Fibroblast of pulmonary artery (primary cell): Measurements from ENCODE around the gene ZNF692.
A peak's percentile ranks its signal among the peaks of the same experiment; 100 is the strongest.

ENCODE experiments used
- DNase-seq: peaks from one replicate; pipeline ENCODE4 v3.0.0-alpha.2; 2010; ENCODE audit warnings: low read depth
- H3K4me3 ChIP-seq: replicated peaks from 2 replicates; pipeline ENCODE4 v1.5.1; 2011; ENCODE audit warnings: low read depth, mild to moderate bottlenecking, control low read depth, low read length, moderate library complexity
- TF ChIP-seq, protein P1 (sequence below): IDR thresholded peaks from 2 replicates; pipeline ENCODE4 v1.5.1; 2011; ENCODE audit warnings: mild to moderate bottlenecking, control low read depth, low read length, inconsistent platforms; ENCODE audit errors: missing control alignments

ZNF692 gene

DNA sequence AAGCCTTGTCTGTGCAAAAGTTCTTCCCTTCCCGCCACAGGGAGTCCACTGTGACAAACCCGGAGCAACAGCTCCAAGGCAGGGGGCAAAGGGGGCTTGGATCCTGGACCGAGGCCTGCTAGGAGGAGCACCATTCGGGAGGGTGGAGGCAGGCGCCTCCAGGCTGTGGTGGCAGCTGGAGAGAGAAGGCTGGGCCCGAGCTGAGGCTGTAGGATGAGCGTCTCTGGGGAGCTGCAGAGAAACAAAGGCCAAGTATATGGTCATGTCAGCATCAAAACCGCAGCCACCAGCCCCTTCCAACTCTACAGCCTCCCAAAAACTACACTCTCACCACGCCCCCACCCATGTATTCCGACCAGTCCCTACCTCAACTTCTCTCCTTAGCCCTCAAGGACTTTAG, 33.7 kb downstream of the ZNF692 start:
- no peak for DNase-seq
- TF ChIP-seq, protein P1, sequence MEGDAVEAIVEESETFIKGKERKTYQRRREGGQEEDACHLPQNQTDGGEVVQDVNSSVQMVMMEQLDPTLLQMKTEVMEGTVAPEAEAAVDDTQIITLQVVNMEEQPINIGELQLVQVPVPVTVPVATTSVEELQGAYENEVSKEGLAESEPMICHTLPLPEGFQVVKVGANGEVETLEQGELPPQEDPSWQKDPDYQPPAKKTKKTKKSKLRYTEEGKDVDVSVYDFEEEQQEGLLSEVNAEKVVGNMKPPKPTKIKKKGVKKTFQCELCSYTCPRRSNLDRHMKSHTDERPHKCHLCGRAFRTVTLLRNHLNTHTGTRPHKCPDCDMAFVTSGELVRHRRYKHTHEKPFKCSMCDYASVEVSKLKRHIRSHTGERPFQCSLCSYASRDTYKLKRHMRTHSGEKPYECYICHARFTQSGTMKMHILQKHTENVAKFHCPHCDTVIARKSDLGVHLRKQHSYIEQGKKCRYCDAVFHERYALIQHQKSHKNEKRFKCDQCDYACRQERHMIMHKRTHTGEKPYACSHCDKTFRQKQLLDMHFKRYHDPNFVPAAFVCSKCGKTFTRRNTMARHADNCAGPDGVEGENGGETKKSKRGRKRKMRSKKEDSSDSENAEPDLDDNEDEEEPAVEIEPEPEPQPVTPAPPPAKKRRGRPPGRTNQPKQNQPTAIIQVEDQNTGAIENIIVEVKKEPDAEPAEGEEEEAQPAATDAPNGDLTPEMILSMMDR: no peak
- H3K4me3 ChIP-seq: peak overlapping the region; percentile 99

DNA sequence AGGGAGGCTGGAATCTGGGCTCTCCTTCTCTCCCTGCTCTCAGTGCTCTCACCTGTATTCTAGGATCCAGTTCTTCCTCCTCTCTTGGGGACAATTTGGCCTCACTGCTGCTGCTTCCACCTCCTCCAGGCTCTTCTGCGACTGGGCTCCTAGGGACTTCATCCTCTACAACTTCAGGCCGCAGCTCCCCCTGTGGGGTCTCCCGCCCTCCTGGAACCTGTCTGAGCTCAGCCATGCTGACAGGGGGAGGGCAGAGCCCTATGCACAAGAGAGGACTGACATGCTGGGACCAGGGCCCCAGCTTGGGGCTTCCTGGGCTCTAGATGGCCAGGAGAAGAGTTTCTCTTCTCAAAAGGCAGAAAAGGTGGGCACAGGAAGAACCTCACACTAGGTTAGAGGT, 34.2 kb downstream of the ZNF692 start:
- TF ChIP-seq, protein P1: no peak
- no peak for DNase-seq
- H3K4me3 ChIP-seq: peak overlapping the region; percentile 99

- TF ChIP-seq, protein P1: no peak
- peak overlapping the region; percentile 99 for H3K4me3 ChIP-seq
- no peak for DNase-seq
Measured at GRCh38 chr1:248824301-248824700, 34.6 kb downstream of the ZNF692 start.

GRCh38 chr1:248823517-248824001, 35.3 kb downstream of the ZNF692 start:
- peak; percentile 42 for DNase-seq
- peak overlapping the region; percentile 35 for H3K4me3 ChIP-seq
- TF ChIP-seq, protein P1: no peak

- TF ChIP-seq, protein P1: no peak
- no peak for DNase-seq
- H3K4me3 ChIP-seq: peak overlapping the region; percentile 35
Measured at GRCh38 chr1:248822148-248823032, 36.5 kb downstream of the ZNF692 start.

GRCh38 chr1:248821641-248822040, 37.2 kb downstream of the ZNF692 start:
- no peak for DNase-seq
- H3K4me3 ChIP-seq: no peak overlapping the region
- TF ChIP-seq, protein P1: no peak
